Stomach (tissue), 9 donors: Measurements from ENCODE around the gene MRPS21. TPM values are rescaled to one million over a fixed set of nuclear protein-coding genes. Genes with fewer than 3 reads are reported as not detected.
"Not testable (repeated sequence)": the region's sequence is repeated elsewhere in the genome, so short reads cannot be mapped to it uniquely, and the experiment has no call there.

Experiments used
- DNase-seq, 2 donors: peaks; one replicate each; pipeline versions ENCODE4 v3.0.0 to v3.0.0-alpha.2; 2013 to 2019
- H3K27ac ChIP-seq, 5 donors: fragments of 200-600 bp in 4 of 5; sonication (generic) in 4 of 5; one replicate each; pipeline ENCODE4 v1.5.1; 2013 to 2019; ENCODE audit warnings: mild to moderate bottlenecking in 1 of 5, moderate library complexity in 1 of 5
- H3K27me3 ChIP-seq, 3 donors: fragments of 200-600 bp; sonication (generic); one replicate each; pipeline ENCODE4 v1.5.1; 2017 to 2019; ENCODE audit warnings: mixed run types in 1 of 3
- H3K36me3 ChIP-seq, 4 donors: fragments of 200-600 bp; sonication (generic); 1 replicate in 3 of 4; 2 replicates in 1 of 4; pipeline ENCODE4 v1.5.1; 2016 to 2019
- H3K4me1 ChIP-seq, 4 donors: fragments of 200-600 bp; sonication (generic); one replicate each; pipeline ENCODE4 v1.5.1; 2016 to 2019
- H3K4me3 ChIP-seq, 4 donors: fragments of 200-600 bp; sonication (generic) in 3 of 4; one replicate each; pipeline ENCODE4 v1.5.1; 2016 to 2019; ENCODE audit warnings: mild to moderate bottlenecking in 1 of 4
- H3K9me3 ChIP-seq, 4 donors: fragments of 200-600 bp; sonication (generic); one replicate each; pipeline ENCODE4 v1.5.1; 2016 to 2019
- CTCF ChIP-seq, 7 experiments: fragments of 450-650 bp in 4 of 7; fragments of 200-600 bp in 3 of 7; sonication (generic) in 3 of 7; IDR thresholded peaks; one replicate each; pipeline ENCODE4 v1.5.1; 2016 to 2019; ENCODE audit warnings: antibody characterized with exemption in 7 of 7, control low read depth in 2 of 7, mild to moderate bottlenecking in 1 of 7
- EP300 ChIP-seq: sonication (generic); formaldehyde crosslinking; IDR thresholded peaks from one replicate; pipeline ENCODE4 v1.6.1; 2017; ENCODE audit warnings: antibody characterized with exemption
- POLR2A ChIP-seq, 4 donors: fragments of 450-650 bp; IDR thresholded peaks; one replicate each; pipeline ENCODE4 v1.6.1; 2016; ENCODE audit warnings: antibody characterized with exemption in 4 of 4, control low read depth in 2 of 4, mild to moderate bottlenecking in 1 of 4, moderate library complexity in 1 of 4
- POLR2AphosphoS5 ChIP-seq, 3 donors: sonication (generic); formaldehyde crosslinking; IDR thresholded peaks; one replicate each; pipeline ENCODE4 v1.6.1; 2016; ENCODE audit warnings: antibody characterized with exemption in 3 of 3
- WGBS, 5 donors: extraction: QIAGEN DNeasy Blood & Tissue Kit in 3 of 5; methylation state at CpG; one replicate each; pipeline versions ENCODE4 v1.1.5 to v1.1.7; 2013 to 2018; 5-methylcytosine and 5-hydroxymethylcytosine counted together
- intact Hi-C: fragments of 100-400 bp; cut with DNase I; formaldehyde crosslinking; loops from one replicate; pipeline ENCODE4 v1.15.1; 2023; ENCODE audit warnings: low total_unique reads
- polyA plus RNA-seq, 3 donors: library from polyadenylated mRNA; stranded (reverse); fragments of 200-250 nt; gene quantifications; one replicate each; pipeline ENCODE4 v1.2.3, GENCODE V29; 2013
- total RNA-seq, 5 donors: library from RNA; depleted of rRNA; stranded (reverse); fragments of >200 nt; gene quantifications; one replicate each; pipeline versions ENCODE4 v1.1.0 to v1.2.3, GENCODE V29; 2014 to 2016
- donor health status: healthy with polysubstance abuse.
- donor health status: Bipolar disorder and iron deficiency.
- donor health status: healthy.

Gene MRPS21
- total and polyA plus RNA-seq, 8 donors: 2.0 to 130 (median 88.8) TPM

- intact Hi-C loops: no loop called here
- no peak for DNase-seq
- WGBS, 5 donors: 78 to 91% (median 83%) methylated on average over 2 of the region's 2 CpGs
- Histone ChIP-seq H3K4me1 (no peaks in the 10 kb centered on the region), H3K27ac (no peak overlapping the region), H3K36me3 (peaks cover 0 to 34% (median 21%) of the 10 kb centered on the region in 4 donors), H3K9me3 (no peaks in the 10 kb centered on the region), H3K27me3 (no peaks in the 10 kb centered on the region), H3K4me3 (no peak overlapping the region)
- TF ChIP-seq EP300 (no peak), POLR2AphosphoS5 (IDR thresholded peaks at IDR 0.05) (no peak), POLR2A (IDR thresholded peaks at IDR 0.05) (no peak), CTCF (IDR thresholded peaks at IDR 0.05) (no peak)
These were observed 18.1 kb downstream of the MRPS21 start for GRCh38 chr1:150311762-150312161.

- WGBS, 5 donors: 89 to 95% (median 93%) methylated on average over 4 of the region's 4 CpGs
These were observed 21.0 kb downstream of the MRPS21 start for GRCh38 chr1:150314691-150315090.

GRCh38 chr1:150320667-150320978 lies 27.0 kb downstream of the MRPS21 start:
- Histone ChIP-seq H3K4me1 (peaks cover 8 to 32% (median 19%) of the 10 kb centered on the region in 4 donors), H3K4me3 (peak overlapping the region; percentile 74 to 89 (median 85)), H3K36me3 (peaks cover 7 to 20% (median 16%) of the 10 kb centered on the region in 4 donors), H3K9me3 (no peaks in the 10 kb centered on the region), H3K27ac (peak overlapping the region; percentile 43 to 91 (median 88)), H3K27me3 (no peaks in the 10 kb centered on the region)
- TF ChIP-seq POLR2A (IDR thresholded peaks at IDR 0.05) (no peak), POLR2AphosphoS5 (IDR thresholded peaks at IDR 0.05) (no peak), CTCF (IDR thresholded peaks at IDR 0.05) (no peak), EP300 (no peak)
- intact Hi-C loops: no loop called here
- WGBS, 5 donors: 78 to 86% (median 81%) methylated on average over 8 of the region's 8 CpGs
- DNase-seq: no peak

More at GRCh38 chr1:150314691-150315090, 21.0 kb downstream of the MRPS21 start:
- DNase-seq, H3K4me1 ChIP-seq, H3K36me3 ChIP-seq, H3K9me3 ChIP-seq, H3K27ac ChIP-seq, H3K27me3 ChIP-seq, H3K4me3 ChIP-seq, intact Hi-C loops: not testable (repeated sequence)

GRCh38 chr1:150321826-150322166 lies 28.1 kb downstream of the MRPS21 start:
- TF ChIP-seq POLR2A (IDR thresholded peaks at IDR 0.05) (no peak), POLR2AphosphoS5 (IDR thresholded peaks at IDR 0.05) (no peak), EP300 (no peak), CTCF (IDR thresholded peaks at IDR 0.05) (no peak)
- WGBS, 5 donors: 0 to 1% (median 1%) methylated on average over 9 of the region's 9 CpGs
- peaks cover 18 to 32% (median 27%) of the 10 kb centered on the region in 4 donors for H3K36me3 ChIP-seq
- DNase-seq: no peak
- H3K4me1 ChIP-seq: peaks cover 8 to 32% (median 19%) of the 10 kb centered on the region in 4 donors
- H3K27me3 ChIP-seq: no peaks in the 10 kb centered on the region
- intact Hi-C loops: no loop called here
- H3K9me3 ChIP-seq: no peaks in the 10 kb centered on the region
- peak overlapping the region; percentile 74 to 89 (median 85) for H3K4me3 ChIP-seq
- peak overlapping the region; percentile 87 to 91 (median 90) for H3K27ac ChIP-seq

- H3K27ac ChIP-seq: peak overlapping the region in 3 of 5 donors; percentile 87 to 91 (median 90)
- no peaks in the 10 kb centered on the region for H3K9me3 ChIP-seq
- H3K4me3 ChIP-seq: peak overlapping the region; percentile 74 to 89 (median 85)
- DNase-seq: no peak
- intact Hi-C loops: no loop called here
- 77 to 91% (median 78%) methylated on average over 3 of the region's 3 CpGs for WGBS, 5 donors
- H3K27me3 ChIP-seq: no peaks in the 10 kb centered on the region
- peaks cover 23 to 37% (median 33%) of the 10 kb centered on the region in 4 donors for H3K36me3 ChIP-seq
- peaks cover 8 to 32% (median 19%) of the 10 kb centered on the region in 4 donors for H3K4me1 ChIP-seq
- TF ChIP-seq EP300: no peak
- TF ChIP-seq POLR2AphosphoS5 (IDR thresholded peaks at IDR 0.05): no peak
- no peak for TF ChIP-seq CTCF (IDR thresholded peaks at IDR 0.05)
- TF ChIP-seq POLR2A (IDR thresholded peaks at IDR 0.05): no peak
These were observed 28.6 kb downstream of the MRPS21 start for GRCh38 chr1:150322310-150322709.
